Hypothalamus (tissue), 51 donors: ENCODE results near the gene PTPRN2.
"Not testable (repeated sequence)": the region's sequence is repeated elsewhere in the genome, so short reads cannot be mapped to it uniquely, and the experiment has no call there.

Source experiments
- DNase-seq, 51 donors: peaks; one replicate each; lab custom pipeline; 2025; lab: John Stamatoyannopoulos, UW

PTPRN2 gene

GRCh38 chr7:157951300-157952049 is 636.1 kb downstream of the PTPRN2 start:
- no peak for DNase-seq

- no peak for DNase-seq
Observed at GRCh38 chr7:157949711-157950110, 637.9 kb downstream of the PTPRN2 start.

GRCh38 chr7:157947504-157947903 is 640.1 kb downstream of the PTPRN2 start:
- no peak for DNase-seq

GRCh38 chr7:157946398-157947060 is 641.1 kb downstream of the PTPRN2 start:
- no peak for DNase-seq

GRCh38 chr7:157945401-157945800 is 642.2 kb downstream of the PTPRN2 start:
- no peak for DNase-seq

GRCh38 chr7:157944734-157945291 is 642.8 kb downstream of the PTPRN2 start:
- DNase-seq: no peak

- no peak for DNase-seq
Observed at GRCh38 chr7:157944051-157944450, 643.6 kb downstream of the PTPRN2 start.

GRCh38 chr7:157943561-157943960 is 644.1 kb downstream of the PTPRN2 start:
- no peak for DNase-seq

- no peak for DNase-seq
Observed at GRCh38 chr7:157941210-157941609, 646.4 kb downstream of the PTPRN2 start.

- DNase-seq: no peak
Observed at GRCh38 chr7:157940497-157940896, 647.1 kb downstream of the PTPRN2 start.

GRCh38 chr7:157938211-157938610 is 649.4 kb downstream of the PTPRN2 start:
- no peak for DNase-seq

- DNase-seq: no peak
Observed at GRCh38 chr7:157937406-157937805, 650.2 kb downstream of the PTPRN2 start.

GRCh38 chr7:157936976-157937375 is 650.6 kb downstream of the PTPRN2 start:
- no peak for DNase-seq

GRCh38 chr7:157935721-157936120 is 651.9 kb downstream of the PTPRN2 start:
- not testable (repeated sequence) for DNase-seq

GRCh38 chr7:157933219-157934155 is 654.1 kb downstream of the PTPRN2 start:
- DNase-seq: not testable (repeated sequence)

GRCh38 chr7:157932498-157933218 is 655.0 kb downstream of the PTPRN2 start:
- DNase-seq: no peak

GRCh38 chr7:157930926-157931466 is 656.6 kb downstream of the PTPRN2 start:
- no peak for DNase-seq

GRCh38 chr7:157930441-157930840 is 657.2 kb downstream of the PTPRN2 start:
- no peak for DNase-seq

GRCh38 chr7:157929671-157930070 is 658.0 kb downstream of the PTPRN2 start:
- DNase-seq: no peak
